Vagina (tissue), 2 donors: ENCODE data around the gene KIF21B. TPM values are rescaled to one million over a fixed set of nuclear protein-coding genes. Genes with fewer than 3 reads are reported as not detected.

ENCODE experiments used
- DNase-seq, 2 donors: peaks; one replicate each; pipeline ENCODE4 v3.0.0-alpha.2; 2017; ENCODE audit errors: extremely low spot score in 2 of 2
- H3K27ac ChIP-seq: fragments of 200-600 bp; sonication (generic); one replicate; pipeline ENCODE4 v1.5.1; 2019
- H3K27me3 ChIP-seq: fragments of 200-600 bp; sonication (generic); one replicate; pipeline ENCODE4 v1.5.1; 2019
- H3K36me3 ChIP-seq, 2 donors: fragments of 200-600 bp; sonication (generic); one replicate each; pipeline ENCODE4 v1.5.1; 2017 to 2019
- H3K4me1 ChIP-seq: fragments of 200-600 bp; sonication (generic); one replicate; pipeline ENCODE4 v1.5.1; 2019
- H3K4me3 ChIP-seq, 2 donors: fragments of 200-600 bp; sonication (generic); 1 replicate in 1 of 2; 2 replicates in 1 of 2; pipeline ENCODE4 v1.5.1; 2016 to 2019
- H3K9me3 ChIP-seq: fragments of 200-600 bp; sonication (generic); one replicate; pipeline ENCODE4 v1.5.1; 2019
- CTCF ChIP-seq, 3 experiments: fragments of 450-650 bp in 2 of 3; fragments of 200-600 bp in 1 of 3; sonication (generic) in 1 of 3; IDR thresholded peaks; one replicate each; pipeline ENCODE4 v1.5.1; 2017 to 2019; ENCODE audit warnings: antibody characterized with exemption in 3 of 3, mild to moderate bottlenecking in 2 of 3, moderate library complexity in 2 of 3
- POLR2A ChIP-seq, 2 donors: fragments of 450-650 bp; IDR thresholded peaks; one replicate each; pipeline ENCODE4 v1.6.1; 2017; ENCODE audit warnings: antibody characterized with exemption in 2 of 2, mild to moderate bottlenecking in 2 of 2, moderate library complexity in 2 of 2
- POLR2AphosphoS5 ChIP-seq, 2 donors: sonication (generic); formaldehyde crosslinking; IDR thresholded peaks; one replicate each; pipeline ENCODE4 v1.9.0; 2017; ENCODE audit warnings: antibody characterized with exemption in 2 of 2, mild to moderate bottlenecking in 2 of 2, low read depth in 1 of 2; ENCODE audit not compliant: insufficient read depth in 1 of 2
- intact Hi-C: fragments of 100-400 bp; cut with DNase I; formaldehyde crosslinking; loops from one replicate; pipeline ENCODE4 v1.15.1; 2023
- total RNA-seq: library from RNA; depleted of rRNA; stranded (reverse); fragments of >200 nt; gene quantifications from one replicate; pipeline ENCODE4 v1.2.3, GENCODE V29; 2016

KIF21B gene
- 4.7 TPM for total RNA-seq

GRCh38 chr1:201023517-201023902, at the start of gene KIF21B:
Gene KIF21B (minus strand): TSS chr1:201023714. CDS start chr1:201023383, 331 bp downstream.
- Histone ChIP-seq H3K4me3 (peak within 1 kb of the TSS; percentile 48 to 58), H3K27me3 (no peaks in the 10 kb centered on the region), H3K9me3 (no peaks in the 10 kb centered on the region), H3K27ac (peak within 1 kb of the TSS; percentile 54), H3K36me3 (no peaks in the 10 kb centered on the region), H3K4me1 (peaks cover 21% of the 10 kb centered on the region)
- intact Hi-C loops = no loop called here
- TF ChIP-seq POLR2A (IDR thresholded peaks at IDR 0.05) = peak in 1 of 2 donors; percentile 17
- TF ChIP-seq POLR2AphosphoS5 (IDR thresholded peaks at IDR 0.05; ENCODE audit: insufficient read depth in 1 of 2, low read depth in 1 of 2) = no peak
- no peak for DNase-seq

GRCh38 chr1:201072922-201073321, 49.4 kb upstream of the KIF21B start:
- no peak for DNase-seq
- Histone ChIP-seq H3K27ac (no peak overlapping the region), H3K9me3 (no peaks in the 10 kb centered on the region), H3K27me3 (no peaks in the 10 kb centered on the region), H3K36me3 (no peaks in the 10 kb centered on the region), H3K4me1 (no peaks in the 10 kb centered on the region), H3K4me3 (no peak overlapping the region)
- intact Hi-C loops = no loop called here
- TF ChIP-seq CTCF (IDR thresholded peaks at IDR 0.05) (no peak), POLR2AphosphoS5 (IDR thresholded peaks at IDR 0.05; ENCODE audit: insufficient read depth in 1 of 2, low read depth in 1 of 2) (no peak), POLR2A (IDR thresholded peaks at IDR 0.05) (no peak)

GRCh38 chr1:201072149-201072548, 48.6 kb upstream of the KIF21B start:
- no peak overlapping the region for H3K27ac ChIP-seq
- TF ChIP-seq POLR2A (IDR thresholded peaks at IDR 0.05) (no peak), POLR2AphosphoS5 (IDR thresholded peaks at IDR 0.05; ENCODE audit: insufficient read depth in 1 of 2, low read depth in 1 of 2) (no peak), CTCF (IDR thresholded peaks at IDR 0.05) (no peak)
- no peaks in the 10 kb centered on the region for H3K9me3 ChIP-seq
- no peaks in the 10 kb centered on the region for H3K36me3 ChIP-seq
- DNase-seq = no peak
- no peak overlapping the region for H3K4me3 ChIP-seq
- no peaks in the 10 kb centered on the region for H3K4me1 ChIP-seq
- intact Hi-C loops = no loop called here
- no peaks in the 10 kb centered on the region for H3K27me3 ChIP-seq

GRCh38 chr1:201069636-201070035, 46.1 kb upstream of the KIF21B start:
- Histone ChIP-seq H3K4me3 (no peak overlapping the region), H3K27ac (no peak overlapping the region), H3K36me3 (no peaks in the 10 kb centered on the region), H3K4me1 (no peaks in the 10 kb centered on the region), H3K27me3 (no peaks in the 10 kb centered on the region), H3K9me3 (no peaks in the 10 kb centered on the region)
- TF ChIP-seq POLR2AphosphoS5 (IDR thresholded peaks at IDR 0.05; ENCODE audit: insufficient read depth in 1 of 2, low read depth in 1 of 2) = no peak
- TF ChIP-seq POLR2A (IDR thresholded peaks at IDR 0.05) = no peak
- TF ChIP-seq CTCF (IDR thresholded peaks at IDR 0.05) = no peak
- intact Hi-C loops = no loop called here
- DNase-seq = no peak

- Histone ChIP-seq H3K9me3 (no peaks in the 10 kb centered on the region), H3K4me3 (no peak overlapping the region), H3K27ac (no peak overlapping the region), H3K27me3 (no peaks in the 10 kb centered on the region), H3K36me3 (no peaks in the 10 kb centered on the region), H3K4me1 (no peaks in the 10 kb centered on the region)
- intact Hi-C loops = no loop called here
- no peak for DNase-seq
- TF ChIP-seq CTCF (IDR thresholded peaks at IDR 0.05) (no peak), POLR2A (IDR thresholded peaks at IDR 0.05) (no peak), POLR2AphosphoS5 (IDR thresholded peaks at IDR 0.05; ENCODE audit: insufficient read depth in 1 of 2, low read depth in 1 of 2) (no peak)
These were observed 45.5 kb upstream of the KIF21B start for GRCh38 chr1:201068976-201069375.
